H1 (cell line): ENCODE data around the gene PTGDS. TPM values are rescaled to one million over a fixed set of nuclear protein-coding genes. Genes with fewer than 3 reads are reported as not detected.

Experiments used
- GTF2F1 ChIP-seq: IDR thresholded peaks from 2 replicates; pipeline ENCODE4 v1.6.1; 2012; ENCODE audit warnings: low read depth, low read length, improper control_type of control experiment, borderline replicate concordance
- polyA plus RNA-seq, 7 experiments: library from polyadenylated mRNA; depleted of rRNA in 3 of 7; stranded (reverse) in 5 of 7; unstranded in 2 of 7; fragments of >200 nt in 5 of 7; fragments of 200-250 nt in 2 of 7; gene quantifications; 1 replicate in 5 of 7; 2 replicates in 1 of 7; 4 replicates in 1 of 7; pipeline versions ENCODE4 v1.2.1 to v1.2.3, GENCODE V29; 2011 to 2013; ENCODE audit warnings: missing spikeins in 2 of 7, mixed read lengths in 2 of 7
- total RNA-seq: library from RNA; stranded (reverse); fragmentation: NEBNext Ultra II Directional; extraction: Animal tissue kit (Norgen Biotek cat#: 25700); gene quantifications from 2 replicates; pipeline ENCODE4 v1.2.1, GENCODE V29; 2021

PTGDS gene
- total and polyA plus RNA-seq, 2 of the 8 experiments (the other 6 are each of a cell fraction or from before 2014, with no cell fraction given), result 1.7 to 2.3 TPM

GRCh38 chr9:137021568-137021978 is 44.3 kb downstream of the PTGDS start (continued):
- no peak for TF ChIP-seq GTF2F1
